Measurements from ENCODE around the gene PTPRR.

PTPRR gene

GRCh38 chr12:70644861-70645260 is 275.7 kb downstream of the PTPRR start:
- TF ChIP-seq CTCF (IDR thresholded peaks at IDR 0.05), result no peak
- Histone ChIP-seq H3K4me1 (ENCODE audit: control insufficient read depth in 1 of 2, insufficient read depth in 1 of 2, low read depth in 1 of 2, low read length in 1 of 2) (no peaks in the 10 kb centered on the region), H3K27ac (no peak overlapping the region), H3K4me3 (ENCODE audit: low read depth in 1 of 2, low read length in 1 of 2) (no peak overlapping the region), H3K27me3 (peaks cover 20% of the 10 kb centered on the region), H3K9me3 (no peaks in the 10 kb centered on the region), H3K36me3 (no peaks in the 10 kb centered on the region)

GRCh38 chr12:70643939-70644338 is 276.6 kb downstream of the PTPRR start:
- Histone ChIP-seq H3K4me3 (ENCODE audit: low read depth in 1 of 2, low read length in 1 of 2) (no peak overlapping the region), H3K27me3 (peaks cover 20% of the 10 kb centered on the region), H3K27ac (no peak overlapping the region), H3K9me3 (no peaks in the 10 kb centered on the region), H3K36me3 (no peaks in the 10 kb centered on the region), H3K4me1 (ENCODE audit: control insufficient read depth in 1 of 2, insufficient read depth in 1 of 2, low read depth in 1 of 2, low read length in 1 of 2) (no peaks in the 10 kb centered on the region)
- TF ChIP-seq CTCF (IDR thresholded peaks at IDR 0.05), result no peak

- Histone ChIP-seq H3K4me1 (ENCODE audit: control insufficient read depth in 1 of 2, insufficient read depth in 1 of 2, low read depth in 1 of 2, low read length in 1 of 2) (no peaks in the 10 kb centered on the region), H3K4me3 (ENCODE audit: low read depth in 1 of 2, low read length in 1 of 2) (no peak overlapping the region), H3K27ac (no peak overlapping the region), H3K9me3 (no peaks in the 10 kb centered on the region), H3K27me3 (peaks cover 20% of the 10 kb centered on the region), H3K36me3 (no peaks in the 10 kb centered on the region)
- TF ChIP-seq CTCF (IDR thresholded peaks at IDR 0.05), result no peak
Measured at GRCh38 chr12:70641691-70642090, 278.8 kb downstream of the PTPRR start.

GRCh38 chr12:70640901-70641300 is 279.6 kb downstream of the PTPRR start:
- TF ChIP-seq CTCF (IDR thresholded peaks at IDR 0.05), result no peak
- Histone ChIP-seq H3K27me3 (peaks cover 14% of the 10 kb centered on the region), H3K4me3 (ENCODE audit: low read depth in 1 of 2, low read length in 1 of 2) (no peak overlapping the region), H3K36me3 (no peaks in the 10 kb centered on the region), H3K27ac (no peak overlapping the region), H3K4me1 (ENCODE audit: control insufficient read depth in 1 of 2, insufficient read depth in 1 of 2, low read depth in 1 of 2, low read length in 1 of 2) (no peaks in the 10 kb centered on the region), H3K9me3 (no peaks in the 10 kb centered on the region)

DNA sequence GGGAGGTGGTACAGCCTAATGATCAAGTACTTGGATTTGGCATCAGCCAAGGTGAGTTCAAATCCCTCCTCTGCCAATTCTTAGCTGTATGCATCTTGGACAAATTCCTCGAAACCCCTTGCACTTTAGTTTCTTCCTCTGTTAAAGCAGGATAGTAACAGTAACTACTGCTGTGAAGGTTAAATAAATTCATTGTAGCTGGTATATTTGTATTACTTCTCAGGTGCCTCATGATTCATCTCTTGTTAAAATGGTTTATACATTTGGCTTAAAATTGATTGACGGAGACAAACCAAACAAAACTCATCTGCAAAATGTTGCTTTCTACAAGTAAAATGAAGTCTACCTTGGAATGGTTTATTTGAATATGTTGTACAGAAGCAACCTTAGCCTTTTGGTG is 281.0 kb downstream of the PTPRR start:
- Histone ChIP-seq H3K9me3 (no peaks in the 10 kb centered on the region), H3K4me3 (ENCODE audit: low read depth in 1 of 2, low read length in 1 of 2) (no peak overlapping the region), H3K4me1 (ENCODE audit: control insufficient read depth in 1 of 2, insufficient read depth in 1 of 2, low read depth in 1 of 2, low read length in 1 of 2) (no peaks in the 10 kb centered on the region), H3K27ac (no peak overlapping the region), H3K36me3 (no peaks in the 10 kb centered on the region), H3K27me3 (peaks cover under 1% of the 10 kb centered on the region)
- TF ChIP-seq CTCF (IDR thresholded peaks at IDR 0.05), result no peak
